OCI-LY3 (cell line): ENCODE results near the gene ARR3.

ENCODE experiments used
- H2AFZ ChIP-seq: fragments of 200-600, 300-600 bp; shearing (Covaris generic); 2 replicates; pipeline ENCODE4 v1.6.0; 2014; ENCODE audit warnings: antibody characterized with exemption, low read depth, low read length
- H3K27ac ChIP-seq: fragments of 200-600, 300-600 bp; sonication (generic); 2 replicates; pipeline ENCODE4 v1.5.1; 2014; ENCODE audit warnings: mild to moderate bottlenecking, low read length, moderate library complexity, mixed read lengths
- H3K27me3 ChIP-seq: fragments of 200-600, 300-600 bp; sonication (generic); 2 replicates; pipeline ENCODE4 v1.6.1; 2014; ENCODE audit warnings: low read depth, low read length, mixed read lengths
- H3K36me3 ChIP-seq: fragments of 200-600, 300-600 bp; sonication (generic); replicated peaks from 2 replicates; pipeline ENCODE3; 2014; ENCODE audit warnings: low read depth, low read length, mixed read lengths
- H3K4me1 ChIP-seq: fragments of 300-600, 200-600 bp; sonication (generic); 2 replicates; pipeline ENCODE4 v1.6.1; 2014; ENCODE audit warnings: low read length, mixed read lengths
- H3K4me2 ChIP-seq: fragments of 200-600, 300-600 bp; sonication (generic); 2 replicates; pipeline ENCODE4 v1.6.1; 2014; ENCODE audit warnings: low read length, mixed read lengths
- H3K4me3 ChIP-seq: fragments of 300-600, 200-600 bp; sonication (generic); 2 replicates; pipeline ENCODE4 v1.5.1; 2014; ENCODE audit warnings: antibody characterized with exemption, mild to moderate bottlenecking, low read length, moderate library complexity
- H3K79me2 ChIP-seq: fragments of 300-600, 200-600 bp; shearing (Covaris generic); 2 replicates; pipeline ENCODE4 v1.6.1; 2014; ENCODE audit warnings: mild to moderate bottlenecking, low read length, mixed read lengths
- H3K9ac ChIP-seq: fragments of 300-600, 200-600 bp; shearing (Covaris generic); 2 replicates; pipeline ENCODE4 v1.6.0; 2014; ENCODE audit warnings: mild to moderate bottlenecking, low read length, moderate library complexity
- H3K9me3 ChIP-seq: fragments of 200-600, 300-600 bp; shearing (Covaris generic); 2 replicates; pipeline ENCODE4 v1.6.1; 2014; ENCODE audit warnings: low read length, mixed read lengths; ENCODE audit not compliant: insufficient read depth
- H4K20me1 ChIP-seq: fragments of 200-600, 300-600 bp; sonication (generic); 2 replicates; pipeline ENCODE4 v1.6.1; 2016; ENCODE audit warnings: low read length, mixed read lengths; ENCODE audit not compliant: insufficient read depth
- CTCF ChIP-seq: fragments of 200-600, 300-600 bp; sonication (generic); IDR thresholded peaks from 2 replicates; pipeline ENCODE4 v1.5.1; 2014; ENCODE audit warnings: antibody characterized with exemption, low read length, low read depth
- EZH2phosphoT487 ChIP-seq: fragments of 200-600 bp; shearing (Covaris generic); IDR thresholded peaks from 2 replicates; pipeline ENCODE4 v1.6.1; 2018; ENCODE audit warnings: antibody characterized with exemption, mixed run types, low read depth

The ARR3 gene

GRCh38 chrX:70254063-70254400, 14.1 kb upstream of the ARR3 start:
- H3K9ac ChIP-seq: no peak overlapping the region
- H2AFZ ChIP-seq: no peak overlapping the region
- H4K20me1 ChIP-seq: no peaks in the 10 kb centered on the region
- H3K27me3 ChIP-seq: no peaks in the 10 kb centered on the region; the same call in 1 of the 2 replicates
- H3K4me3 ChIP-seq: no peak overlapping the region
- no peak for TF ChIP-seq EZH2phosphoT487
- TF ChIP-seq CTCF: no peak
- H3K36me3 ChIP-seq: no peaks in the 10 kb centered on the region
- no peaks in the 10 kb centered on the region for H3K9me3 ChIP-seq
- H3K4me1 ChIP-seq: no peaks in the 10 kb centered on the region; the same call in 1 of the 2 replicates
- H3K4me2 ChIP-seq: no peak overlapping the region
- no peaks in the 10 kb centered on the region for H3K79me2 ChIP-seq
- no peak overlapping the region for H3K27ac ChIP-seq

GRCh38 chrX:70254909-70255308, 13.2 kb upstream of the ARR3 start:
- no peak overlapping the region for H3K9ac ChIP-seq

GRCh38 chrX:70255452-70255851, 12.7 kb upstream of the ARR3 start:
- Histone ChIP-seq H3K27ac (no peak overlapping the region), H3K27me3 (no peaks in the 10 kb centered on the region; the same call in 1 of the 2 replicates), H3K79me2 (no peaks in the 10 kb centered on the region), H4K20me1 (no peaks in the 10 kb centered on the region), H3K9ac (no peak overlapping the region), H3K4me3 (no peak overlapping the region), H3K36me3 (no peaks in the 10 kb centered on the region), H2AFZ (no peak overlapping the region), H3K4me1 (no peaks in the 10 kb centered on the region; the same call in 1 of the 2 replicates), H3K9me3 (no peaks in the 10 kb centered on the region), H3K4me2 (no peak overlapping the region)
- TF ChIP-seq CTCF (no peak), EZH2phosphoT487 (no peak)

More at GRCh38 chrX:70254909-70255308, 13.2 kb upstream of the ARR3 start:
- TF ChIP-seq EZH2phosphoT487: no peak
- no peak for TF ChIP-seq CTCF
- no peaks in the 10 kb centered on the region; the same call in 1 of the 2 replicates for H3K27me3 ChIP-seq
- no peaks in the 10 kb centered on the region for H3K36me3 ChIP-seq
- no peak overlapping the region for H3K4me2 ChIP-seq
- H3K79me2 ChIP-seq: no peaks in the 10 kb centered on the region
- H3K27ac ChIP-seq: no peak overlapping the region
- no peaks in the 10 kb centered on the region; the same call in 1 of the 2 replicates for H3K4me1 ChIP-seq
- no peaks in the 10 kb centered on the region for H3K9me3 ChIP-seq
- no peaks in the 10 kb centered on the region for H4K20me1 ChIP-seq
- no peak overlapping the region for H3K4me3 ChIP-seq
- no peak overlapping the region for H2AFZ ChIP-seq

- no peaks in the 10 kb centered on the region for H3K79me2 ChIP-seq
- H3K9me3 ChIP-seq: no peaks in the 10 kb centered on the region
- no peak overlapping the region for H3K27ac ChIP-seq
- TF ChIP-seq EZH2phosphoT487: no peak
- no peak for TF ChIP-seq CTCF
- no peaks in the 10 kb centered on the region for H3K36me3 ChIP-seq
- H3K4me1 ChIP-seq: no peaks in the 10 kb centered on the region; the same call in 1 of the 2 replicates
- no peak overlapping the region for H3K9ac ChIP-seq
- H3K4me3 ChIP-seq: no peak overlapping the region
- H2AFZ ChIP-seq: peak overlapping the region; percentile 46; the same call in 1 of the 2 replicates
- H3K4me2 ChIP-seq: 0 out of 2 replicates have a peak overlapping the region, but pooled peaks have one; percentile 3
- no peaks in the 10 kb centered on the region for H4K20me1 ChIP-seq
- no peaks in the 10 kb centered on the region for H3K27me3 ChIP-seq
These were observed 10.5 kb upstream of the ARR3 start for GRCh38 chrX:70257423-70258288.
